Stimulated activated CD8-positive, alpha-beta memory T cell treated with anti-CD3 and anti-CD28 coated beads, Interleukin-4, amount 100 ng/mL, for 48 hours (primary cell): ENCODE results near the gene VIM.

Experiments used
- DNase-seq: peaks from one replicate; pipeline ENCODE4 v3.0.0-alpha.2; 2020

The VIM gene

DNA sequence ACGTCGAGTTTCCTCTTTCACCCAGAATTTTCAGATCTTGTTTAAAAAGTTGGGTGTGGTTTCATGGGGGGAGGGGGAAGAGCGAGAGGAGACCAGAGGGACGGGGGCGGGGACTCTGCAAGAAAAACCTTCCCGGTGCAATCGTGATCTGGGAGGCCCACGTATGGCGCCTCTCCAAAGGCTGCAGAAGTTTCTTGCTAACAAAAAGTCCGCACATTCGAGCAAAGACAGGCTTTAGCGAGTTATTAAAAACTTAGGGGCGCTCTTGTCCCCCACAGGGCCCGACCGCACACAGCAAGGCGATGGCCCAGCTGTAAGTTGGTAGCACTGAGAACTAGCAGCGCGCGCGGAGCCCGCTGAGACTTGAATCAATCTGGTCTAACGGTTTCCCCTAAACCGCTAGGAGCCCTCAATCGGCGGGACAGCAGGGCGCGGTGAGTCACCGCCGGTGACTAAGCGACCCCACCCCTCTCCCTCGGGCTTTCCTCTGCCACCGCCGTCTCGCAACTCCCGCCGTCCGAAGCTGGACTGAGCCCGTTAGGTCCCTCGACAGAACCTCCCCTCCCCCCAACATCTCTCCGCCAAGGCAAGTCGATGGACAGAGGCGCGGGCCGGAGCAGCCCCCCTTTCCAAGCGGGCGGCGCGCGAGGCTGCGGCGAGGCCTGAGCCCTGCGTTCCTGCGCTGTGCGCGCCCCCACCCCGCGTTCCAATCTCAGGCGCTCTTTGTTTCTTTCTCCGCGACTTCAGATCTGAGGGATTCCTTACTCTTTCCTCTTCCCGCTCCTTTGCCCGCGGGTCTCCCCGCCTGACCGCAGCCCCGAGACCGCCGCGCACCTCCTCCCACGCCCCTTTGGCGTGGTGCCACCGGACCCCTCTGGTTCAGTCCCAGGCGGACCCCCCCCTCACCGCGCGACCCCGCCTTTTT lies at the start of gene VIM:
VIM (plus strand) TSS at position 151 of the 925 bp plus-strand sequence. CDS start 1,182 bp downstream, outside the sequence.
- DNase-seq: peak; percentile 89

DNA sequence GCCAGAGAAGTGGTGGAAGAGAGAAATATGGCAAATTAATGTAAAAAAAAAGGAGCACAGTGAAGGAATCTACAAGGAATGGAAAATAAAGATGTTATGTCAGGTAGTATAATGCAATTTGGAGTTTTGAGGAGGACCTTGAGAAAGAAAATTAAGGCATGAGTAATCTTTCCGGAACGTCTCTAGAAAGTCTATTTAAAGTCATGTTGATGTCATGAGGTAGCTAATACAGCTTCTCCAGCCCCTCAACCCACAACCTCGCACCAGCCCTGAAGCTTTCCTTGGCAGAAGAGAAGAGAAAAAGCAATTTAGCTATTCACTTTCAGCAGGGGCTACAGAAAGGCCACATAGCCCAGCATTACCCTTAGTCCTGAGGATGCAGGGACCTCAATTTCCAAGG lies 49.0 kb upstream of the VIM start:
- no peak for DNase-seq

GRCh38 chr10:17181110-17181509 lies 46.9 kb upstream of the VIM start:
- no peak for DNase-seq

- no peak for DNase-seq
Measured at GRCh38 chr10:17181751-17182150, 46.3 kb upstream of the VIM start.

- no peak for DNase-seq
Measured at GRCh38 chr10:17183110-17183509, 44.9 kb upstream of the VIM start.

GRCh38 chr10:17185873-17186272 lies 42.2 kb upstream of the VIM start:
- no peak for DNase-seq

GRCh38 chr10:17188644-17189172 lies 39.3 kb upstream of the VIM start:
- DNase-seq: no peak

DNA sequence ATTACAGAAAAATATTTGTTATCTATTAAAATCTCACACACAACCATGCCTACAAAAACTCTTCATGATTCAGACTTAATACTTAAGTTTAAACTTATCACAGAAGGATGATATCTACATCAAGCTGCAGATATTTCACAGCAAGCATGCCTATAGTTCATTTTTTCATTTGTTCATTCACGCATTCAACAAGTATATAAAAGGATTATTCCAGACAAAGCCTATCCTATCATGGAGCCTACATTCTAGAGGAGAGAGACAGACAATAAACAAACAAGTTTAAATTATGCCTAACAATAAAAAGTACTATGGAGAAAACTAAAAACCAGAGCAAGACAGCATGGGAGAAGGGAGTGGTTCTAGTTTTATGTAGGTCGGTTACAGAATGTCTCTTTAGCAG lies 37.4 kb upstream of the VIM start:
- no peak for DNase-seq

DNA sequence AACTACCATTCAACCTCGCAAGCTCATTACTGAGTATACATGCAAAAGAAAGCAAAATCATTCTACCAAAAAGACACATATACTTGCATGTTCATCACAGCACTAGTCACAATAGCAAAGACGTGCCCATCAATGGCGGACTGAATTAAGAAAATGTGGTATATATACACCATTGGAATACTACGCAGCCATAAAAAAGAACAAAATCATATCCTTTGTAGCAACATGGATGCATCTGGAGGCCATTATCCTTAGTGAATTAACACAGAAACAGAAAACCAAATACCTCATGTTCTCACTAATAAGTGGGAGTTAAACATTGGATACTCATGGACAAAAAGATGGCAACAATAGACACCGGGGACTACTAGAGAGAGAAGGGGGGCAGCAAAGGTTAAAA lies 33.0 kb upstream of the VIM start:
- DNase-seq: no peak

- no peak for DNase-seq
Measured at GRCh38 chr10:17196045-17196444, 32.0 kb upstream of the VIM start.

- DNase-seq: no peak
Measured at GRCh38 chr10:17196573-17196972, 31.5 kb upstream of the VIM start.

GRCh38 chr10:17199351-17199804 lies 28.7 kb upstream of the VIM start:
- no peak for DNase-seq

GRCh38 chr10:17200001-17200911 lies 27.8 kb upstream of the VIM start:
- DNase-seq: no peak

- DNase-seq: peak; percentile 87
Measured at GRCh38 chr10:17200912-17201793, 26.9 kb upstream of the VIM start, which contains the start of gene TRDMT1. Gene TRDMT1 (minus strand): TSS chr10:17201672. CDS start chr10:17201634, 38 bp downstream.

DNA sequence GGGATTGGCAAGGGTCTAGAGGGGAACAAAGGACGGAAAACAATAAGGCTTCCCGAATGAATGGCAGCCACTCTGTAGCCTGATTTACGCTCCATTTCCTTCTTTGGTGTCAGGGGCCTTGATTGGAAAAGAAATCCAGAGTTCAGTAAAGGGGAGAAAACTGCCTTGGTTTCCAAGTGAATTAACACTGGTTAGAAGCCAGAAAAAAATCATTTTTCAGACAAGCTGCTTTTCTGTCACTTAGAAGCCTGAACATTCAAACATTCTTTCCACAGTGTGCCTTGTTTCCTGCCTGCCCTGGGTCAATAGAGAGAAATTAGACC lies 26.3 kb upstream of the VIM start:
- no peak for DNase-seq

- DNase-seq: no peak
Measured at GRCh38 chr10:17202506-17202905, 25.5 kb upstream of the VIM start.

DNA sequence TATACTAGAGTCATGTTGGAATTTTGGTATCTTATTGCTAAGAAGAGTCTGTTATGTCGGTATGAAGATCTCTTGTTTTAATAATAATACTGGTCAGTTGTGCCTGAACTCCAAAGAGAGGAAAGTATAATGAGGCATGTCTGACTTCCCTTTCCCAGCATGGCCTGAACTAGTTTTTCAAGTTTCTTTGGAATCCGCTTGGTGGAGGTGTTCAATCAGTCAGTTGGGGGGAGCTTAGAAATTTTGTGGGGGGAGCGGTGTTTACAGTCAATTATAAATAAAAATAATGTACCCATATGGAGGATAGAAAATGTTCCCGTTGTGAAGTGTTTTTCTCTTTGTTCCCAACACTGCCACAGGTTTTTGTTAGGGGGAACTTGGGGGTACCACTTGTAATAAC lies 25.0 kb upstream of the VIM start:
- no peak for DNase-seq

DNA sequence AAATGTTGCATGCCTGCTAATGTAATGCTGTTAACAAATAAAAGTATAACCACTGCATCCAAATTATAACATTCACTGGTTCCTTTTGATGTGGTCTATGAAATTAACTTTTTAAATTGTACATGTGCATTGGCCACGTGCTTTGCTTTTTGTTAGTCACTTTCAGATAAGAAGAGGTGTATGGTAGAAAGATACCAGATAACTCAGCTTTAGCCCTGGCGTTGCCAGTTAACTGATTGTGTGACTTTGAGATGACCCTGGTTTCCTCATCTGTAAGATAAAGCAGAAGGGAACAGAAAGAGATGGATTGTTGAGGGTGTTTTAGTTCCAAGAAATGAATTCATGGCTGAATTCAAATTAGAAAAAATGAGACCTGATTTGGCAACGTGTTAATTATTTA lies 24.6 kb upstream of the VIM start:
- no peak for DNase-seq

DNA sequence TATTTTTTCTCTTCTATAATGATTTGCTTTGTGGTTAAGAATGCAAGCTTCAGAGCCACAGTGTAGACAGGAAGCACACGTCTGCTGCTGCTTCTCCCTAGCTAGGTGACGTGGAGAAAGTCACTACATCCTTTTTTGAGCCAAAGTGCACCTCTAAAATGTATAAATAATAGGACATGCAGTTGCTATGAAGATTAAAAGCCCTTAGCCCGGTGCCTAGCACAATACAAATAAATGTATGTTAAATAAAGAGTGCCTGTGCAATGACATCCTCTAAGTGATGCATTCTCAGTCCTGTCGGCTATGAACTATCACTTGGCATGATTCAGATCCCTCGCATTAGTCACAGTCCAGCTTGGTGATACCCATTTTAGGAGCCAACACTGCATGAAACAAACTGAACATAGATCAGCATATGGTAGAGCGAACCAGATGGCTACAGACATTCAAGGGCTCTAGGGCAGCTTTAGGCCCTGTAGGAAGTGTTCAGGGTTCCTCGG lies 21.8 kb upstream of the VIM start:
- no peak for DNase-seq

- DNase-seq: no peak
Measured at GRCh38 chr10:17208476-17208875, 19.6 kb upstream of the VIM start.

DNA sequence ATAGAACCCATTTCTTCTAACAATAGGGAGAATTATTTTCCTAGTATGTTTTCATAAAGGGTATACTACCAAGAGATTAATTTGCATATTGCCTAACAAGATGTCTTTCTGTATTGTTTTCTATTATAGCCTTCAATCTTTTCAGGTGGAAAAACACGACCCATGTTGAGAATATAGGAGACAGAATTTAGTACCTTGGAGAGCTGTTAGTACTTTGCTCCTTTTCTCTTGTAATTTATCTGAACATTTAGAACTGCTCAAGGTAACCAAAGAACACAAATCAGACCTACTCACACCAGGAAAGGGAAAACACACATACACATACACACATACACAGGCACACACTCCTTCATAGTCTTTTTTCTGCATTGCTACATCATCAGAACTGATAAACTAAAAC lies 18.7 kb upstream of the VIM start:
- no peak for DNase-seq

DNA sequence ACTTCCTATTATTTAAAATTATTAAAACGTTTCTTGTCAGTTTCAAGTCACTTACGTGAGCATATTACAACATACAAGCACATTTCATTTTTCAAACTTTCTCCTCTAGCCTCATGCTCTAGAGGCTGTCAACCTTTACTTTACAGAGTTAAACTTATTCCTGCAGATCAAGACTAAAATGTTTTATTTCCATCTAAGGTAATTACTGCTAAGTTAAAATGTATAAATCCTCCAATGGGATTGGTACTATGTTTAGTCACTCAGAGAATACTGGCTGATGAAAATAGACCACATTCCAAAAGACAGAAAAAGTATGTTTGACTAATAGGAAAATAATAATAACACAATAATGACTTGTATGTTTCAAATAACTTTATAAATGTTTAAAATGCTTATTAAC lies 18.2 kb upstream of the VIM start:
- DNase-seq: no peak
